Putamen (tissue), 1 donor: ENCODE measurements around the gene PIK3R1.
"Not testable (repeated sequence)": the region's sequence is repeated elsewhere in the genome, so short reads cannot be mapped to it uniquely, and the experiment has no call there.

Experiments
- DNase-seq: peaks from one replicate; pipeline ENCODE4 v3.0.0-alpha.2; 2016; ENCODE audit warnings: low spot score

The PIK3R1 gene

GRCh38 chr5:68193481-68194036 lies 22.0 kb upstream of the PIK3R1 start:
- no peak for DNase-seq

- DNase-seq, result no peak
These were observed 21.2 kb upstream of the PIK3R1 start for GRCh38 chr5:68194386-68194785.

- no peak for DNase-seq
These were observed 20.4 kb upstream of the PIK3R1 start for GRCh38 chr5:68195137-68195536.

GRCh38 chr5:68196876-68197275 lies 18.7 kb upstream of the PIK3R1 start:
- no peak for DNase-seq

GRCh38 chr5:68200288-68200687 lies 15.3 kb upstream of the PIK3R1 start:
- DNase-seq, result no peak

- DNase-seq, result not testable (repeated sequence)
These were observed 4.9 kb upstream of the PIK3R1 start for GRCh38 chr5:68210654-68211053.

- no peak for DNase-seq
These were observed 911 bp upstream of the PIK3R1 start for GRCh38 chr5:68214482-68215207.

GRCh38 chr5:68215898-68216244 lies 315 bp downstream of the PIK3R1 start:
- no peak for DNase-seq

- no peak for DNase-seq
These were observed 890 bp downstream of the PIK3R1 start for GRCh38 chr5:68216245-68217046.

GRCh38 chr5:68217047-68217355 lies 1.4 kb downstream of the PIK3R1 start:
- no peak for DNase-seq

- no peak for DNase-seq
These were observed 2.0 kb downstream of the PIK3R1 start for GRCh38 chr5:68217528-68217927.

GRCh38 chr5:68219161-68219816 lies 3.7 kb downstream of the PIK3R1 start:
- no peak for DNase-seq

- no peak for DNase-seq
These were observed 4.7 kb downstream of the PIK3R1 start for GRCh38 chr5:68220260-68220659.

- no peak for DNase-seq
These were observed 5.4 kb downstream of the PIK3R1 start for GRCh38 chr5:68220914-68221313.

- no peak for DNase-seq
These were observed 5.9 kb downstream of the PIK3R1 start for GRCh38 chr5:68221488-68221887.

GRCh38 chr5:68222310-68222709 lies 6.8 kb downstream of the PIK3R1 start:
- DNase-seq, result no peak

GRCh38 chr5:68222824-68223354 lies 7.3 kb downstream of the PIK3R1 start:
- no peak for DNase-seq

GRCh38 chr5:68223904-68224303 lies 8.3 kb downstream of the PIK3R1 start:
- DNase-seq, result no peak

GRCh38 chr5:68224509-68225187 lies 9.1 kb downstream of the PIK3R1 start:
- DNase-seq, result no peak

GRCh38 chr5:68225188-68225910 lies 9.8 kb downstream of the PIK3R1 start:
- DNase-seq, result no peak

- DNase-seq, result no peak
These were observed 10.5 kb downstream of the PIK3R1 start for GRCh38 chr5:68225911-68226545.
